ENCODE data around the gene CAMTA1.

The CAMTA1 gene

DNA sequence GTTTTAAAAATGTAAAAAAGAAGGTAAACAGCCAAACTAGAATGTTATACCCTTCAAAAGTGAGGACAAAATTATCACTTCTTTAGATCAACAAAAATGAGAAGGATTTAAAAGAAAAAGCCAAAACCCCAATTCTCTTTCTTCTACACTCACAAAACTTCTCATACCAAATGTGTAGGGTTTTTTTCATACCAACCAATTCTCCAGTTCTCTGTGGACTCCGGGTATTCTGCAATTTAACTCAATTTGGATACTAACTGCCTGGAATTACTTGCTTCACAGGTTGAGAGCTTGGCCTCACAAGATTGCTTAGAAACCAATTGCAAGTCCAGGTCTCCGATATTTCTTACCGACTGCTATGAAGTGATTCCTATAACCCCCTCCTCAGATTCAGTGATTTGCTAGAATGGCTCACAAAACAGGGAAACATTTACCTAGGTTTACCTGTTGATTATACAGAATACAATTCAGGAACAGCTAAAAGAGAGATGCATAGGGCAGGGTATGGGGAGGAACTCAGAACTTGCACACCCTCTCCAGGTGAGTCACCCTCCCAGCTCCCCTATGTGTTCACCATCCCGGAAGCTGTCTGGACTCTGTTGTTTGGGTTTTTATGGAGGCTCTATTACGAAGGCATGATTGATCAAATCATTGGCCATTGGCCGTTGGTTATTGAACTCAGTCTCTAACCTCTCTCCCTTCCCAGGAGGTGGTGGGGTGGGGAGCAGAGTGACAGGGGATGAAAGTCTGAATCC lies 67.1 kb downstream of the CAMTA1 start:
- no peak for DNase-seq

DNA sequence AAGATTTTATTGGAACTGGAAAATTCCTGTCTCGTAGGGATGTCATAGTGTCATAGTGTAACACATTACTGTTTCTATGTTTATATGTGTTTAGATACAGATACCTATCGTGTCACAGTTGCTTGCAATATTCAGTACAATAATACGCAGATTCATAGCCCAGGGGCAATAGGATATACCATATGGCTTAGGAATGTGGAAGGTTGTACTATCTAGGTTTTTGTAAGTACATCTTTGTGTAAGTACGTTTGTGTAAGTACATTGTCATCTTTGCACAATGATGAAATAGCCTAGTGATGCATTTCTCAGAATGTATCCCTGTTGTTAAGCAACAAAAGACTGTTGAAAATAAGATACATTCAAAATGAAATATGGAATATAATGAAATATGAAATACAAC lies 68.9 kb downstream of the CAMTA1 start:
- DNase-seq: no peak

DNA sequence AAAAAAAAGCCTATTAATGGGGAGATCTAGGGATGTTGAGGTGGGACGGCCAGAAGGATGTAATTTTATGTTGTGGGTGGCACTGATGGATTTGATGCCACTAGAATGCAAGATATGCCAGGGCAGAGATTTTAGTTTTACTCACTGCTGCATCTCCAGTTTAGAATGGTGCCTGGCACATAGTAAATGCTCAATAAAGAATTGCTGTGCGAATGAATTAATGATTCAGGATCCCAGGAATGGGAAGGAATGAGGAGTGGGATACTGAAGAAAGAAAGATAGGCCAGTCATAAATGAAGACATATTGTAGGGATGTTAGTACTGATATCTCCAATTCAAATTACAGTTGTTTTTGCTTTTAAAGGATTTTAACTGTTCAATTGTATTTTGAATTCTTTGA lies 72.6 kb downstream of the CAMTA1 start:
- no peak for DNase-seq

DNA sequence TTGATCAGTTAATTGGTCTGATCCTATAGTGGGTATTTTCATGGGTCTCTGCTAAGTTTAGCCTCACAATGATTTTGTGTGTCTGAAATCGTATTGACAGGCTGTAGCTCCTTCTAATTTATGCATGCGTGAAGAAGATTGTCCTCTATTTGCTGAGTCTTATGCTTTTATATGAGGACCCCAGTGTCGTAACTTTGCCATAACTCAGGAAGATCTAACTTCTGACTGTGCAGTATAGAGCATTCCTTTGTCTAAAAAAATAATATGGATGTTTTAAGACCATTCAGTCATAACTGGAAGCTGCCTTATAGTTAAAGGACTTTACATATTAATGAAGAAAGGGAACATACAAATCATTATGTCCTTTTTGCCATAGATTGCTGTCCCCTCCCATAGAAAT lies 73.3 kb downstream of the CAMTA1 start:
- no peak for DNase-seq

DNA sequence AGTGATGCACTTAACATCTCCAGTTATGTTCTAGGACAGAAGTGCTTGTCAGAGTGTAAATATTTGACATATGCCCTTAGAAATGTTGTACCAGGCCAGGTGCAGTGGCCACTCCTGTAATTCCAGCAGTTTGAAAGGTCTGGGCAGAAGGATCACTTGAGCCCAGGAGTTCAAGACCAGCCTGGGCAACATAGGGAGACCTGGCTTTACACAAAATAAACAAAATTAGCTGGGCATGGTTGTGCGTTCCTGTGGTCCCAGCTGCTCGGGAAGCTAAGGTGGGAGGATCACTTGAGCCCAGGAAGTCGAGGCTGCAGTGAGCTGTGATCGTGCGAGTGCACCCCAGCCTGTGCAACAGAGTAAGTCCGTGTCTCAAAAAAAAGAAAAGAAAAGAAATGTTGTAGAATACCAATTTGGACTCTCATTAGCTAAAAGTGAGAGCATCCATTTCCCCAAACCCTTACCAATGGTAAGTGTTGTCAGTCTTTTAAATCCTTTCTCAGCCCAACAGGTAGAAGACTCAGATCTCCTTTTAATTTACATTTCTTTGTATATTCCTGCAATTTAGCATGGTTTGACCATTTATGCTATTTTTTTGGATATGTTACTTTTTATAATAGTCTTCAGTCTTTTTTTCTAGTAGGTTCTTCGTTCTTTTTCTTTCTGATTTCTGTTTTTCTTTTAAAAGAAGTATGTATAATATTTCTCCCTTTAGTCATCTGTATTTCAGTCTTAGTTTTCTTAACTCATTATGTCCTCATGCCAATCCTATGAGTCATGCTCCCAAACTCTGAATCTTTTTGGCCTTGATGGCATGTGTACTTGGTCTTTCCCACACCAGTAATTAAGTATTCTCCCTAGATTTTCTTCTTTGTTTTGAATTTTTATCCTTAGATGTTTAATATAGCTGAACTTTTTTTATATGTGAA lies 74.4 kb downstream of the CAMTA1 start:
- DNase-seq: no peak

DNA sequence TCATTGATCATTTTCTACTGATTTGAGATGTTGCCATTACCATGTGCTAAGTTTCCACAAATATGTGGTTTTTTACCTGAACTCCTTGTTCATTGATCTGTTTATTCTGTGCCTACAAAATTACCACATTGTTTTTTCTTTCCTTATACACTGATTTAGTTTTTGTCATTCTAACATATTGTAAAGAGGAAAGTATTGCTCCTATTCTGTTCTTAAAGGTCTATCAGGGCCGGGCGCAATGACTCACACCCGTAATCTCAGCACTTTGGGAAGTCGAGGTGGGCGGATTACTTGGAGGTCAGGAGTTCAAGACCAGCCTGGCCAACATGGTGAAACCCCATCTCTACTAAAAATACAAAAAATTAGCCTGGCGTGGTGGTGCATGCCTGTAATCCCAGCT lies 75.1 kb downstream of the CAMTA1 start:
- no peak for DNase-seq

DNA sequence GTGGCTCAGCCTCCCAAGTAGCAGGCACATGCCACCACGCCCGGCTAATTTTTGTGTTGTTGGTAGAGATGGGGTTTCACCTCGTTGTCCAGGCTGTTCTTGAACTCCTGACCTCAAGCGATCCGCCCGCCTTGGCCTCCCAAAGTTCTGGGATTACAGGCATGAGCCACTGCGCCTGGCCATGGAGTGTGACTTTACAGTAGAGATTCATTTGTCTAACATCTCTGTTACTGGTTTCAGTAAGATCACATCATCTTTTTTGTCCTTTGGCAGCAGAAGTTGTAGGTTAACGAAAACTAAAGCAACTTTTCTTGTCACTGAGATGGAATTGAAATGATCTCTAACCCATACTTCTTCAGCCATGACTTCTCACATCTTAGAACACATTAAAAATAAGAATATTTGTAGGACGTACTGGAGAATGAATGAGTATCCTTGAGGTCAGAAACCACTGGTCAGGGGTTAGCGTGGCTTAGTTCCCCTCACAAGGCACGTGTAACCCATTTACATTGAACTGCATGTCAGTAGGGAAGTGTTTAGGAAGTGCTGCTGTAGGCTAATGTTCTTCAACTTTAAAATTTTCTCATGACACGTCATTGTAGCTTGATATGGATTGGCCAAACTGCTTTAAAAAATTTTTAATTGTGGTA lies 75.9 kb downstream of the CAMTA1 start:
- no peak for DNase-seq

DNA sequence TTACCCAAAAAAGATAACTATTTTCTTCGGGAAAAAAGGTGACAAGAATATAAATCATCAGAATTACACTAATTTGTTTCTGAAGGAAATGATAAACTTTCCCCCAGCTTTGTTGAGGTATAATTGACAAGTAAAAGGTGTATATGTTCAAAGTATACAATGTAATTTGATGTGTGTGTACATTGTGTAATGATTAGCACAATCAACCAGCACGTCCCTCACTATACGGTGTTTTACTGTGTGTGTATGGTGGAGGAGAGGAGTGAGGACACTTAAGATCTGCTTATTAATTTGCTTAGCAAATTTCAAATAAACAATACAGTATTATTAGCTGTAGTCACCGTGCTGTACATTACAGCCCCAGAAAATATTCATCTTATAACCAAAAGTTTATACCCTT lies 77.7 kb downstream of the CAMTA1 start:
- no peak for DNase-seq

DNA sequence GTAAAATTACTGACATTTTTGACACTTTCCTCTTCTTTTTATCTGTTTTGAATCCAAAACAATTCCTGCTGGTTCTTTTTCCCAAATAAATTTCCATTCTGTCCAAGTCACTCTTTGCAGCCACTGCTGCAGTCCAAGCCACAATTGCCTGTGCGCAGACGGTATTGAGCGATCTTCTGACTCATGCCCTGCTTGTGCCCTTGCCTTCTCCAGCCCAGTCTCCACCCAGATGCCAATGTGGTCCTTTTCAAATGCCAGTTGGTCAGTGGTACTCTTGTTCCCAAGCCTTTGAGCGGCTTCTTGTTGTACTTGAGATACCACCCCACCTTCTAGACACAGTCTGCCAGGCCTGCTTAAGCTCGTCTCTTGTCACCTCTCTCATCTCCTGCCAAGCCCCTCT lies 78.9 kb downstream of the CAMTA1 start:
- no peak for DNase-seq

DNA sequence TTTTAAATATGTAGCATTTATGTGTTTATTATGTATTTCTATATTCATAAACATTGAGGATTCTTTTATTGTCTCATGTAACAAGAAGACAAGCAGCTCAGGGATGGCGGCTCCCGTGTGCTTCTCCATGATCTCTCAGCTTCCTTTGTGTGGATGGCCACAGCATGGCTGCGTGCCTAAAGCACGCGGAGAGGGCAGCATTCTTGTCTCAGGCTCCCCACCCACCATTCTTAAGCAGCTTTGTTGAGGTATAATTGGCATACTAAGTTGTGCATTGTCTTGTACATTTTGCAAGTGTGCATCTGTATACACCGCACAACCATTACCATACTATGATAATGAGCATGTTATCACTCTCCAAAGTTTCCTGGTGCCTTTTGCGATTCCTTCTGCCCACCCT lies 81.6 kb downstream of the CAMTA1 start:
- no peak for DNase-seq

DNA sequence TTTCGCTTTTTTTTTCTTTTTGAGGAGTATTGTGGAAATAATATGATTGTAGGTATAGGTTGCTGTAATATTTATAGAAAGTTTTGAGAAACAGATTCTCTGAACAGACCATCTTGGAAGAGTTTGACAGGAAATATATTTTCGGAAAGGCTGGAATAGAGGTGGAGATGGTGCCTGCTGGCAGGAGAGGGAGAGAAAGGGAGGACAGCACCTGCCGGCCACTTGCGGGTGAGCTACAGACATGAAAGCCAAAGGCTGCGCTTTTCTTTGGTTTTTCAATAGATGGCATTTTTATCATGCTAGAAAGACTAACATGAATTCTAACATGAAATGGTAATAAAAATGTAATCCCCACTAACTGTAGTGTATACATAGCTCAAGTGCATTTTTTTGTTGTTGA lies 82.1 kb downstream of the CAMTA1 start:
- DNase-seq: no peak

DNA sequence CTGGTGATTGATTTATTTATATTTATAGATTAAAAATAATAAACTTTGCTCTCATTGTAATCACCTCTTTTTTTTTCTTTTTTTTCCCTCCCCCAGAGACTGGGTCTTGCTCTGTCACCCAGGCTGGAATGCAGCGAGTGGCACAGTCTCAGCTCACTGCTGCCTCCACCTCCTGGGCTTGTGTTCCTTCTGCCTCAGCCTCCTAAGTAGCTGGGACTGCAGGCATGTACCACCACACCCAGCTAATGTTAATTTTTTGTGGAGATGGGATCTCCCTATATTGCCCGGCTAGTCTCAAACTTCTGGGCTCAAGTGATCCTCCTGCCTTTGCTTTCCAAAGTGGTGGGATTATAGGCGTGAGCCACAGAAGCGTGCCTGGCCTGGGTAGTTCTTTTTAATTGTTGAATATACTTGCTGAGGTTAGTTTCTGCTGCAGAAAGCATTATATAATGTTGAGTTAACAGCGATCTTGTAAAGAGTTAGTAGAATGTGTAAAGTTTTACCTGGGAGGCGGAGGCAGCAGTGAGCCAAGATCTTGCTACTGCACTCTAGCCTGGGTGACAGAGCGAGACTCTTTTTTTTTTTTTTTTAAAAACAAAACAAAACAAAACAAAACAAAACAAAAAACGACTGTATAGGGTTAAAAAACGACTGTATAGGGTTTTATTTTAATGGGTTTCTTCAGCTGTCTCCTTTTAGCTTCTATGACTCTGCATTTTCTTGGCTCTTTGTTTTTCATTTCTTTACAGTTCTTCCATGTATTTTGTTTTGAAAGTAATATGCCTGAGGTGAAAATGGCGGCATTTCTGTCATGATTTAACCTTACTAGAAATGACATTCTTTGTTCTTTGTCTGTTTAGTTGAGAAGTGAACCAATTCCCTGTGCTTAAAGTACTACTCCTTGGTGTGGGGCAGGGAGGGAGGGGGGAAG lies 82.7 kb downstream of the CAMTA1 start:
- DNase-seq: no peak

DNA sequence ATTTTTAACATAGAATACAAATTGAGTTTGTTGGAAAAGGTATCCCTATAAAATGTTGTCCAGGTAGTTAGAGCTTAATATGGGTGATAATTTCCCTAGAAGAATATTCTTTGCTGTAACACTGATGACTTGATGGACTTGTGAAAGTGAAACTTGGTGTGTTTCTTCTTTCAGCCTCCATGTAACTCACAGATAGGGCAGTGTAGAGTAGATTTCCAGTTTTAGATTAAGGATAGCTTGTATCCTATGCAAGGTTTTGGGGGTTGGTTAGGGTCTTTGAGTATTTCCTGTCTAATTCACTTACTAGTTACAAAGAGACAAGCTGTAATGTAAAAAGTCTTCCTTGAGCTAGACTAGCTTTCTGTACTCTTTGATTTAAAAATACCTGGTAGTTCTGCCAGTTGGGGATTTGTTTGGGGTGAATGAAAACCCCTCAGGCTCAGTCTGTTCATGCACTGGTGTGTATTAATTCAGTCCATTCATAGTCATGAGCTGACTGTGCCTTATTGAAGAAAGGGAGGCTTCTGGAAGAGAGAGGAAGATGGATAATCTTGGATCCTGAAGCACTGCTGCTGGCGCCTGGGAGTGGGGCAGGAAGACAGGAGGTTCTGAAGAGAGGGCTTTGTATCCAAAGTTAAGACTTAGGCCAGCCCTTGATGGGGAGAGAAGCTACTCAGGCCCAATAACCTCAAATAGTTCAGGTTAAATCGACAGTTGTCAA lies 83.6 kb downstream of the CAMTA1 start:
- DNase-seq: no peak

DNA sequence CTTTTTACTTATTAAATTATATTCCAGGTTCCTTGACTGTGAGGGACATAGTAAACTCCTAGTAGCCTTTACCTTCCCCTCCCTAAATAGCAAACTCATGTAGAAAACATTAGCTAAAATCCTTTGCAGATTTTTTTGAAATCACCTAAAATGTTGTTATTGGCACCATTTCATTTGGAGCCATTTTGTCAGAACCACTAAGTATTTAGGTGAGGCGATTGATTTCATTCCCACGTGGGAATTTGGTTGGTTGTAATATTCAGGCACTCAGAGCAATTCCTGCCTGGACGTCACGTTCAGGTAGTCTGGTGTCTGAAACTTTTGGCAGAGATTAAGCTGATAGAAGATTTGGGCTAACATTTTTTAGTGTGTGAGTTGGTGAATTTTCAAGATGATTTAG lies 84.3 kb downstream of the CAMTA1 start:
- DNase-seq: no peak

DNA sequence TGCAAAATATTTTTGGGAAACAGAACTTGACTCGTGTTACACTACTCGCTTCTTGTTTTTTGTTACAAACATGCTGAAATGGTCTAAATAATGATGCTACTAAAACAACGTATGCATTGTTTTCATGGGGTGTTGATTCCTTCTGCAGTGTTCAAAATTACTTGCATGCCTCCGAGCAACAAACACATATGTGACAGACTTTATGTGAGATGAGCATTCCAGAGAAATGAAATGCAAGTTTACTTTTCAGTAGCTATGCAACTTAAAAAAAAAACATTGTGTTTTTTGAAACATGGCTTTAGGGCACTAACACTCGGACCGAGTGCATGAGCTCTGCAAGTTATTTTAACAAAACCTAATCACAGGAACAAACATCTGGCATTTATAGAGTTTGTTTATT lies 84.8 kb downstream of the CAMTA1 start:
- DNase-seq: no peak

DNA sequence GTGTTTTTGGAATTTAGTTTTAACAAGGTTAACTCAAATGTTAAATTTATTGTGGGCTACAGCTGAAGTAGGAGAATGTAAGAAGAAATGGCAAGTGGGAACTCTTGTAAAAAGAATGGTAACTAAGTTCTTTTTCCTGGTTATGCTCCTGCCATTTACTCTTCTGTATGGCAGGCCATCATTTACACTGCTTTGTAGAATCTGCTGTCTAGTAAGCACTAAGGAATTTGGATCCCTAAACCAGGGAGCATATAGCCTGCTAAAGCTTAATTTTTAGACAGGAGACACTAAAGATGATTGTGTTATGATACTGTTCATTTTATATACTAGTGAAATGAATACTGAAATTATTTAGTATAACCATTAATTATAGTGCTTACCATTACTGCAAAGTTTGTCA lies 85.3 kb downstream of the CAMTA1 start:
- no peak for DNase-seq

DNA sequence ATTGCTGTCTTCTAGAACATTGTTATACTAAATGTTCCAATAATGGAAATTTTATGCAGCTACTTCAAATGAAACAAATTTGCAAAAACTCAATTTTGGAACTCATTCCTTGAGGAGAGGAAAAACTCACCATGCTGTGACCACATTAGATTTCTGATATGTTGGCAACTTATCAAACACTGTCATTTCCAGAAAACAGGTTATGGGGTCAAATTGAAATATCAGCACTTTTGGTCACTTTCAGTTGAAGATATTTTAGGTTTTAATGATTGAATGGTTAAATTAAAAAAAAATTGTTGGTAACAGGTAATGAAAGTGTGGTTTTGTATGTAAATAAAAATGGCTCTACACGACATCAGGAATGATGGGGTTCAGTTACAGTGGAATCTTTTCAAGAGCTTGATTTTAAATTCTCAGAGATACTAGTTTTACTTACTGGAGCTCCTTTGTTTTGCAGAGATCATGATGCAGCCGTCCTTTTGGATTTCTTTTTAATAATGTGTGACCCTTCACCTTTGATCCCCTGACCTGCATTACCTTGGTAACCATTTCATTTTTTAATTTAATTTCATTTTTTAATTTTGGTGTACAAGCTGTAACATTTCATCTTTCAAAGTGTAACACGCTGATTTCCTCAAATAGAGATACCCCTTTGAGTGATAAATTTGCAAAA lies 86.2 kb downstream of the CAMTA1 start:
- DNase-seq: no peak

DNA sequence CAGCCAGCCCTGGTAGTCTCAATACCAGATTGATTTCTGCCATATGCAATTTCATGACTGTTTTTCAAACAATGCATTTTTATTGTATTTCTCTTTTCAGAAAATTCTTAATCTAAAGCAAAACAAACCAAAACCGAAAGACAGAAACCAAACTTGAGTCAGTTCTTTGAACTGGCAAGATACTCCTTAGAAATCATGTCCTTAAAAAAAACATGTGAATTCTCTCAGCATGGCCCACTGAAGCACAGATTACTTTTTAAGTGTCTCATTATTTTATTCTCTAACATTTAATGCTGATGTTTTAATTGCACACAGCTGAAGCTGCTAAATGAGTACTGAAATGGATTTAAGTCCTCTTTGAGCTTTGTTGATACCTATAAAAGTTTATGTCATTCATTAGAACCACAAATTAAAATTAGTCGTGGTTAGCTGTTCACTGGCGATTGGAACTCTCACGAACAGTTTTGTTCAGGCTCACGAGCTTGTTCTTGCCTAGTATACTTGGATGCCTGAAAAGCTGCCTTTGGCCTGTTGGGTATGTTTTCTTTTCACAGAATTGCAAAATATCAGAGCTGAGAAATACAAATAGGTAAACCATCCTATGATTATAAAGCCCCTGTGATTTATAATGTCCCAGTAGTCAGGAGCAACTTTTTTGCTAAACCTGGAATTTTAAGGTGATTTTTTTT lies 87.5 kb downstream of the CAMTA1 start:
- no peak for DNase-seq

DNA sequence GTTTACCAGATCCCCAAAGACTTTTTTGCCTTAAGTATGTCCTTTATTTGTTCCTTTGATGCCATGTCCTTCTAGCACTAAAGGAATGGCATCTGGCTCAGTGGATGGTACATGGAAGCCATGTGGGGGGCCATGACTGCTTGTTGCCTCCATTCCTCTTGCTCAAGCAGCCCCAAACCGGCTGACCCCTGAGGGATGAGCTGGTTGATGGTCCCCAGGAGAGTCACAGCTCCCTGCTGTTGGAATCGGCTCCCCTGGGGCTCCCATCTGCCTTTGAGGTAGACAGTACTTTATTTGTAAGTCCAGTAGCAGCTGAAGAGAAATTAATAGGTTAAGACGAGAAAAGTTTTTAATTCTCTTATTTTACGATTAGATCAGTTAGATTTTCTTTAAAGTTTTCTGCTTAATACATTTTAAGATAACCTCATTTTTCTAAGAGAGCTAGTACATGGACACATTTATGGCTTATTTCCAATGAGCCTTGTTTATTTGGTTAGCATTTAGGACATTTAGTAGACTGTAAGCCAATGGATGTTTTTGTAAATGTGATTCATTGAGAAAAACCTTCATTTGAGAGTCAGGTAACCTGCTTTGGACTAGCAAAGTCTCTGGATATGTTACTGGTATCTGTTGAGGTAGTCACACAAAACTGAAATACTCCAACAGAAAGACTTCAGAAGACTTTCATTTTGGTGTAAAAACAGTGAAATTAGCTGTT lies 88.2 kb downstream of the CAMTA1 start:
- no peak for DNase-seq

DNA sequence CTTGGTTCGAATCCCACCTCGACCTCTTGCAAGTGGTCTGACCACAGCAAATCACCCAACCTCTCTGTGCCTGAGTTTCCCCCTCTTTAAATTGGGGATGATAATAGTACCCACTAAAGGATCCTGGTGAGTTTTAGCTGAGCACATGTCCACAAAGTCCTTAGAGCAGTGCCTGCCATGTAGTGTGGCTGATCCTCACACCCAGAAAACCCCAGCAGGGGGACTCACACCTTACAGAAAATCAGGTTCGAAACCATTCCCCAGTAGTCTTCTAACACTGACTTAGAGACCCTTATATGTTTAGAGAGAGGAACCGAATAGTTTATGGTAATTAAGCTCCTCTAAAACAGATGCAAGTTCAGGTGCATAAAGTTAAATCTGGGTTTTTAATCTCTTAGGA lies 89.0 kb downstream of the CAMTA1 start:
- DNase-seq: no peak

All from COR-L47 (cell line).